Stimulated activated CD4-positive, alpha-beta T cell treated with anti-CD3 and anti-CD28 coated beads, TNF-alpha, amount 100 ng/mL, for 24 hours (primary cell): ENCODE results near the gene BRSK1.
A peak's percentile ranks its signal among the peaks of the same experiment; 100 is the strongest.
"Not testable (repeated sequence)": the region's sequence is repeated elsewhere in the genome, so short reads cannot be mapped to it uniquely, and the experiment has no call there.

Experiments
- DNase-seq, 3 experiments: peaks; one replicate each; pipeline ENCODE4 v3.0.0-alpha.2; 2020; ENCODE audit warnings: low read depth in 3 of 3

The BRSK1 gene

GRCh38 chr19:55328774-55329318 is 45.0 kb downstream of the BRSK1 start:
- not testable (repeated sequence) for DNase-seq

GRCh38 chr19:55329791-55330190 is 46.0 kb downstream of the BRSK1 start:
- DNase-seq: not testable (repeated sequence)

GRCh38 chr19:55333870-55334269 is 50.1 kb downstream of the BRSK1 start:
- no peak for DNase-seq

- DNase-seq: no peak
These were observed 52.3 kb downstream of the BRSK1 start for GRCh38 chr19:55336101-55336500.

GRCh38 chr19:55339105-55339888 is 55.5 kb downstream of the BRSK1 start, which contains the start of gene KMT5C:
Gene KMT5C (plus strand): TSS chr19:55339876. CDS start chr19:55341937, 2,061 bp downstream.
- DNase-seq: peak; percentile 100

GRCh38 chr19:55339889-55340783 is 56.3 kb downstream of the BRSK1 start:
- peak in 1 of 3 experiments; percentile 17 for DNase-seq

- no peak for DNase-seq
These were observed 57.0 kb downstream of the BRSK1 start for GRCh38 chr19:55340784-55341147.

- DNase-seq: peak; percentile 27 to 79 (median 48)
These were observed 57.4 kb downstream of the BRSK1 start for GRCh38 chr19:55341171-55341588.

- DNase-seq: no peak
These were observed 58.1 kb downstream of the BRSK1 start for GRCh38 chr19:55341595-55342531.

- no peak for DNase-seq
These were observed 60.6 kb downstream of the BRSK1 start for GRCh38 chr19:55344444-55344843.

GRCh38 chr19:55345101-55345817 is 61.5 kb downstream of the BRSK1 start:
- no peak for DNase-seq

- no peak for DNase-seq
These were observed 62.3 kb downstream of the BRSK1 start for GRCh38 chr19:55345818-55346724.

- DNase-seq: no peak
These were observed 63.1 kb downstream of the BRSK1 start for GRCh38 chr19:55346725-55347441.

GRCh38 chr19:55347442-55348009 is 63.7 kb downstream of the BRSK1 start:
- no peak for DNase-seq

GRCh38 chr19:55348317-55349034 is 64.7 kb downstream of the BRSK1 start:
- no peak for DNase-seq

- DNase-seq: no peak
These were observed 67.0 kb downstream of the BRSK1 start for GRCh38 chr19:55350620-55351315.

- DNase-seq: no peak
These were observed 68.2 kb downstream of the BRSK1 start for GRCh38 chr19:55352040-55352439.
